ENCODE data around the gene PRSS48.
"Not testable (repeated sequence)": the region's sequence is repeated elsewhere in the genome, so short reads cannot be mapped to it uniquely, and the experiment has no call there.

PRSS48 gene

DNA sequence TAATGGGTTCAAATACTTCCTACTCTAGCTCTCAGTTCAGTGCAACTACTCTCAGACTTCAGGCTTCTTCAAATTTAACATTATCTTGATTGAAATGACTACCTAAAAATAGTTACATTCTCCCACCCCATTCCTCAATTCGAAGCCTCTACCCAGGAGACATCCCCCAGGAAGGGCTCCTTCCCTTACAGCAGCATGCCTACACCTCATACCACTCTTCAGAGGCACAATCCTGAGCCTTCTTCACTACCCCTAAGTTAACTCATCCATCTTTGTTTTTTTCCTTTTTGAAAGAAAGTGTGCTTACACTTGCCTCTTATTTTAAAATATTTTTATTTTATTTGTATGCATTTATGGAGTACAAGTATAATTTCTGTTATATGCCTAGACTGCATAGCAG lies 17.2 kb upstream of the PRSS48 start:
- no peak for DNase-seq (ENCODE audit: extremely low spot score, insufficient read length, low read depth)
- no peak for FAIRE-seq

DNA sequence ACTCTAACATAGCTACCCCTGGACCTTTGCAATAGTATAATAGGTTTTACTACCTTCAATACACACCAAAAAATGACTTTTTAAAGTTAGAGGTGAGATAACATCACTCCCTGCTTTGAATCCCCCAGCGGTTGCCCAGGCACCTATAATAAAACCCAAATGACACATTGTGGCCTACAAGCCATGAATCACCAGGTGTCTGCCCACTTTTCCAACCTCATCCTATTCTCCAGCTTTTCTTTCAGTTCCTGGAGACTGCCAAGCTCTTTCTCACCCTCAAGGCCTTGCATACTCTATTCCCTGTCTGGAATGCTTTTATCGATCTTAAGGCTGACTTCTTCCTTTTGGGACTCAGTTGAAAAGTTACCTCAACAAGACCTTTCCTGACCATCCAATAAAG lies 16.4 kb upstream of the PRSS48 start:
- FAIRE-seq (no peak), DNase-seq (ENCODE audit: extremely low spot score, insufficient read length, low read depth) (no peak)

DNA sequence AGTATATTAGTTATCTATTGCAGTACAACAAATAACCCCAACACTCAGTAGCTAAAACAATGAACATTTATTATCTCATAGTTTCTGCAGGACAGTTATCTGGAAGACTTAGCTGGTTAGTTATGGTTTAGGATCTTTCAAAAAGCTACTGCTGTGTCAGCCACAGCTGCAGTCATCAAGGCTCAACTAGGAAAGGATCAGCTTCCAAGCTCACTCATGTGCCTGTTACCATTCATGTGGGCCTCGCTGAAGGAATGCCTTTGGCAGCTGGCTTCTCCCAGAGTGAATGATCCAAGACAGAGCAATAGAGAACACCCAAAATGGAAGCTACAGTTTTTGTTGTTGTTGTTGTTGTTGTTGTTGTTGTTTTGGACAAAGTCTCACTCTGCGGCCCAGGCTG lies 13.5 kb upstream of the PRSS48 start:
- FAIRE-seq (no peak), DNase-seq (ENCODE audit: extremely low spot score, insufficient read length, low read depth) (no peak)

DNA sequence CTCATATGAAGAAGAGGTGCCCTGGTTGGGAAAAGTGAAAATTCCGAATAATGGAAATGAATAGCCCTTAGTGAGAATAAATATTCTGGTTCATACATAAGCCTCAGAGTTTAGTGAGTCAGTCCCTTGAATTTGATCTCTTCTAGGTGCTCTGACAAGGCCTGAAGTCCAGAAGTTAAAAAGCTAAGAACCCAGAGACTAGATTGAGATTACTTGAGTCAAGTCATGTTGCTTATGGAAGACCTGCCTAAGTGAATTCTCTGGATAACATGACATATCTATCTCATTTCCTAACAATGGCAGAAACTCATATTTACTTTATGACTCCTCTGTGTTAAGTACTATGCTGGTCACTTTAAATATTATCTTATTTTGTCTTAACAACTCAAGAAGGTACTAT lies 10.5 kb upstream of the PRSS48 start:
- no peak for FAIRE-seq

DNA sequence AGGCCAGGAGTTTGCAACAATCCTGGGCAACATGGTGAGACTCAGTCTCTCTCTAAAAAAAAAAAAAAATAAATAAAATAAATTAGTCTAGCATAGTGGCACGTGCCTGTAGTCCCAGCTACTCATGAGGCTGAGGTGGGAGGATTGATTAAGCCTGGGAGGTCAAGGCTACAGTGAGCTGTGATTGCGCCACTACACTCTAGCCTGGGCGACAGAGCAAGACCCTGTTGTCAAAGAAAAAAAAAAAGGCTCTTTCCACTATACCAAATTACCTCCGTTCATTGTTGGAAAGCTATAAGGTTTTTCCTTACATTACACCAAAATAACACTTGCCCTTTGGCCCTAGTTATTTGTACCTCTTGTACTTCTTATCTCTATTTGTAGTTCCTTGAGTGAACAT lies 9.9 kb upstream of the PRSS48 start:
- FAIRE-seq (no peak), DNase-seq (ENCODE audit: extremely low spot score, insufficient read length, low read depth) (no peak)

More for the DNA sequence above, 10.5 kb upstream of the PRSS48 start:
- no peak for DNase-seq (ENCODE audit: extremely low spot score, insufficient read length, low read depth)

DNA sequence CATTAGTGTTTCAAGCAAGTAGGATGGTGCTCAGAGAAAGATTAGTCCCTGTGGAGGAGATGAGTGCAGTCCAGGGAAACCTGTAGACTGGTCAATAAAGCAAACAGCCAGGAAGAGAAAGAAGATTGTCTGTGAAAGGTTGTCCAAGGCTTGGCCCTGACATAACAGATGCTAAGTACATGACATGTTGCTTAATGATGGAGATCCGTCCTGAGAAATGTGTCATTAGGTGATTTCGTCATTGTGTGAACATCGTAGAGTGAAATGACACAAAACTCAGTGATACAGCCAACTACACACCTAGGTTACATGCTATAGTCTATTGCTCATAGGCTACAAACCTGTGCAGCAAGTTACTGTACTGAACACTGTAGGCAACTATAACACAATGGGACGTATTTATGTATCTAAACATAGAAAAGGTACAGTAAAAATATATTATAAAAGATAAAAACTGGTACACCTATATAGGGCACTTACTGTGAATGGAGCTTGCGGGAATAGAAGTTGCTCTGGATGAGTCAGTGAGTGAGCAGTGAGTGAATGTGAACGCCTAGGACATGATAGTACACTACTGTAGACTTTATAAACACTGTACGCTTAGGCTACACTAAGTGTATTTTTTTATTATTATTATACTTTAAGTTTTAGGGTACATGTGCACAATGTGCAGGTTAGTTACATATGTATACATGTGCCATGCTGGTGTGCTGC lies 9.0 kb upstream of the PRSS48 start:
- FAIRE-seq (no peak), DNase-seq (ENCODE audit: extremely low spot score, insufficient read length, low read depth) (no peak)

DNA sequence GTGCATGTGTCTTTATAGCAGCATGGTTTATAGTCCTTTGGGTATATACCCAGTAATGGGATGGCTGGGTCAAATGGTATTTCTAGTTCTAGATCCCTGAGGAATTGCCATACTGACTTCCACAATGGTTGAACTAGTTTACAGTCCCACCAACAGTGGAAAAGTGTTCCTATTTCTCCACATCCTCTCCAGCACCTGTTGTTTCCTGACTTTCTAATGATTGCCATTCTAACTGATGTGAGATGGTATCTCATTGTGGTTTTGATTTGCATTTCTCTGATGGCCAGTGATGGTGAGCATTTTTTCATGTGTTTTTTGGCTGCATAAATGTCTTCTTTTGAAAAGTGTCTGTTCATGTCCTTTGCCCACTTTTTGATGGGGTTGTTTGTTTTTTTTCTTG lies 8.1 kb upstream of the PRSS48 start:
- not testable (repeated sequence) for DNase-seq (ENCODE audit: extremely low spot score, insufficient read length, low read depth); FAIRE-seq

DNA sequence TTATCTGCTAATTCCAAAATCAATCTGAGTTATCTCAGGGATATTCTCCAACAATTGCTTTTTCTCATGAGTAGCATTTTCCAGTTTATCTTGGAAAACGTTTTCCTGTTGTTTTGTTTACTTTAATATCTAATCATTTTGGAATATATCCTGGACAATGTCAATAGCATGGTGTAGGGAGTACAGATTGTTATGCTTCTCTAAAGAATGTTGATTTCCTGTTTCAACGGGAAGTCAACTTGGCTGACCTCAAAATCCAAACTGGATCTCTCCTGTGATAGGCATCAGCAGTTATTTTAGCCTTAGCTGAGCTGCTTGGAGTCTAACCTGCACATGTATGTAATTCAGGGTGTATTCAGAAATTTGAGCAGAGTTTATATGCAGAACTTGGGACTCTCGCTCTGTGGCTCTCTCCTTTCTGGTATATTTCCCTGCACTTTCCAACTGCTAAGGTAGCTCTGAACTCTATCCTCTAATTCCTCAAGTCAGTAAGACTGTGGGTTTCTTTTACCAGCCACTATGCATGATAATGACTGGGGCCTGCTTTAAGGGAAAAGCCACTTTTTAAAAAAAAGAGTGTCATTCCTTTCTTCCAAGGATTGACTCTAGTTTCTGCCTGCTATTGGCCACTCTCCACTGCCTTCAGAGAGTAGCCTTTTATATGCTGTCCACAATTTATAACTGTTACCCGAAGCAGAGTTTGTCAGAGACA lies 7.7 kb downstream of the PRSS48 start:
- DNase-seq (ENCODE audit: extremely low spot score, insufficient read length, low read depth) (no peak), FAIRE-seq (no peak)

DNA sequence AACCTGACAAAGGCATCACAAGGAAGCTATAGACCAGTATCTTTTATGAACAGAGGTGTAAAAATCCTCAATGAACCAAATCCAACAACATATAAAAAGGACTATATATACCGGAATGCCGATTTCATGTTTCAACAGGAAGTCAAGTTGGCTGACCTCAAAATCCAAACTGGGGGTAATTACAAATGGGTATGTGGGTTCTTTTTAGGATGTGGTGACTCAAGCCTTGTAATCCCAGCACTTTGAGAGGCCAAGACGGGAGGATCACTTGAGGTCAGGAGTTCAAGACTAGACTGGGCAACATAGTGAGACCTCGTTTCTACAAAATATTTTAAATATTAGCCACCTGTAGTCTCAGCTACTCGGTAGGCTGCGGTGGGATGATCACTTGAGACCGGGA lies 10.4 kb downstream of the PRSS48 start:
- FAIRE-seq (no peak), DNase-seq (ENCODE audit: extremely low spot score, insufficient read length, low read depth) (no peak)

DNA sequence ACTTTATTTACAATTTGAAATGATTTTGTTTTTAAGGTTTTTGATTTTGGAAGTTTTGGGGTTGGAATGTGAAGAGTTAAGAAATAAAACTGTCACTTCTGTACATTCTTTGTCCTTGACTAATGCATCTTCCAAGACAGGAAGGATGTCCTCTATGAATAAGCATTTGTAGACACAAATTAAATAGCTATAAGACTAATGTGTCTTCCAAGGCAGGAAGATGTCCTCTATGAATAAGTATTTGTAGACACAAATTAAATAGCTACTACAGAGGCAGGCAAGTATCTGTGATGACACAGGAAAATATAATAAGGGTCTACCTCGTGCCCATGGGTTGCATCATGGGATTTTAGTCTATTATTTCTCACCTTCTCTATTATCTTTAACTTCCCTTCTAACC lies 14.5 kb downstream of the PRSS48 start:
- FAIRE-seq (no peak), DNase-seq (ENCODE audit: extremely low spot score, insufficient read length, low read depth) (no peak)

DNA sequence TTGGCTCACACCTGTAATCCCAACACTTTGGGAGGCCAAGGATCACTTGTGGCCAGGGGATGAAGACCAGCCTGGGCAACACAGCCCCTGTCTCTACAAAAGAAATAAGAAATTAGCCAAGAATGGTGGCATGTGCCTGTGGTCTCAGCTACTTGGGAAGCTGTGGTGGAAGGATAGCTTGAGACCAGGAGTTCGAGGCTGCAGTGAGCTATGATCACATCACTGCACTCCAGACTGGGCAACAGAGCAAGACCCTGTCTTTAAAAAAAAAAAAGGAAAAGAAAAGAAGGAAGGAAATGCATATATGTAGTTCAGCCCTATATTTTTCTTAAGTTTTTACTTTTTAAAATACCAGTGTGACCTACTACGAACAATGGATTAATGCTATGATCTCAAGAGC lies 15.1 kb downstream of the PRSS48 start:
- FAIRE-seq (no peak), DNase-seq (ENCODE audit: extremely low spot score, insufficient read length, low read depth) (no peak)

DNA sequence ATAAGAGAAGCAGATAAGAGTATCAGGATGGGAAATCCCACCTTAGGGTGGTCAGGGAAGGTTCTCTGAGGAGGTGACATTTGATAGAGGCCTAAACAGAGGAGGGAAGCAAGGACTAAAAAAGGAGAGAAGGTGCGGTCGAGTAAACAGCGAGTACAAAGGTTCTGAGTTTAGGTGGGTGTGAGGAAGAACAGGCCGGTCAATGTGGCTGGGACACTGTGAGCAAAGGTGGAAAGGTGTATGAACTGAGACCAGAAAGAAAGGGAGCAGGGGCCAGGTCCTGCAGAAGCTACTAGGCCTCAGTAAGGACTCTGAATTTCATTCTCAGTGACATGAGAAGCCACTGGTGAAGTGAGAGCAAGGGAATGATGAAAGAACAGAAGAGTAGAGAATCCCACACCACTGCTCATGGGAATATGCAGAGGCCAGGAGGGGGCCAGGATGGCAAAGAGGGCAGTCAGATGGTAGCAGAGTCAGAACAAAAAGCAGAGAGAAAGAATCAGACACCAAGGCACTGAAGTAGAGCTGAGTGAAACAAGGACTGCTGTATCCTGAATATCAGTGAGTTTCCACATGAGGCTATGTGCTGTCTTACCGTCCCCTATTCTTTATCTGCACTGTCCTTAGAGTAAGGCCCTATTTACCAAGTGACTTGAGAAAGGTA lies 18.0 kb downstream of the PRSS48 start:
- DNase-seq (ENCODE audit: extremely low spot score, insufficient read length, low read depth) = no peak
- FAIRE-seq = no peak

DNA sequence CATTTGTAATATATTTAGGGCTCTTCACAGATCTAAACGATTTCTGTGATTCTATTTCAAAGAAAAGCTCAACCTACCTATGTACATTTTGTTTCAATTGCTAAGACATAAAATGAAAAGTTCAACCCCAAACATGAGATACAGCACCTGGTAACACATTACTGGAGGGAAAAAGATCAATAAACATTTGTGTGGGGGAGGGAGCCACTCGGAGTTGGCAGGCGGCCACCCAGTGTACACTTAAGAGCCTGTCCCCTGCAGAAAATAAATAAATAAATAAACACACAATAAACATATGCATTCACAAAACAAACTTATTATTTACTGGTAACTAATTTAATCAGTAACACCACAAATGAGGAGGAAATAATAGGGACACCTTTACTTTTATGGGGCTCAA lies 19.3 kb downstream of the PRSS48 start:
- no peak for DNase-seq (ENCODE audit: extremely low spot score, insufficient read length, low read depth)

DNA sequence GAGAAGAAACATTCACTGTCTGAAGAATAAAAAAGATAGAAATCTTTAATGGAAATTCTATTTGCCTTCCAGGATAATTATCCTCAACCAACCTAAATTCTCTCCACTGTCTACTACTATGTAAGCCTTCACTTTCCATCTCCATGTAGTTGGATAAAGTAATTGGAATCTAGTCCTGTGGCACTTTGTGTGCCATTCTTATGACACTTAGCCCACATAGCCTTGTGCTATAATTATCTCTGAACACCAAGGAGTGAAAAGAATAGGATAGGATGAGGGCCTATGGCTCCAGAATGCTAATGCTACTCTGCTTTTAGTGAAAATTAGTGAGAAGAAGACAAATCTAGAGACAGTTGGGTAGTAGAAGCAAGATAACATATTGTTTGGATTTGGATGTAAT lies 20.2 kb downstream of the PRSS48 start:
- DNase-seq (ENCODE audit: extremely low spot score, insufficient read length, low read depth) (no peak), FAIRE-seq (no peak)

More for the DNA sequence above, 19.3 kb downstream of the PRSS48 start:
- FAIRE-seq = no peak

DNA sequence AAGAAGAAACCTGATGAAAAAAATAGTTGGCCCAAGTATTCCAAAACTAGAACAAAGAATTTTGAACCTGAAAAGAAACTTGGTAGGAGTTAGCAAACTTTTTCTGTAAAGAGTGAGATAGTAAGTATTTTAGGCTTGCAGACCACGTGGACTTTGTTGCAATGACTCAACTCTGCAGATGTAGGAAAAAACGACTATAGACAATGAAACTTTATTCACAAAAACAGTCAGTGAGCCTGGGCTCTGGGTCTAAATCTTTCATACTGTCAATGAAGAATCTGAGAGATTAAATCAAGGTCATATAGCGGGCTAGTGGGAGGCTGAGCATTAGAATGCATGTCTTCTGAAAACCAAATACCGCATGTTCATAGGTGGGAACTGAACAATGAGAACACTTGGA lies 25.5 kb downstream of the PRSS48 start:
- no peak for DNase-seq (ENCODE audit: extremely low spot score, insufficient read length, low read depth)
- FAIRE-seq = no peak

DNA sequence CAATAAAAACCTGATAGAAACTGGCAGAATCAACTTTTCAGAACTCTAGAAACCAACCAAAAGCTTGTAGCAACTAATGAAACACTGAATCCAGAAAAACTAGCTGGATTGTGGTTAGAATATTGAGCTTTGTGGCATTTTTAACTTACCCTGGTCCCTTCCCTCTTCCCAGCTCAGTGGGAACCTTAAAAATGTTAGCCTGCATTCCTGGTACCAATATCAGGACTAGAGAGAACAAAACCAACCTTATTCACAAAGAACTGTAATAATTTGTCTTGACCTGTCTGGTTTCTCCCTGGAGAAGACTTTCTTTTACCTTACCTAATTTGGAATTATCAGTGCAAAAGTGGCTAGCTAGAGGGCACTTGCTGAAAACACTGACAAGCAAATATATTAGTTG lies 27.3 kb downstream of the PRSS48 start:
- FAIRE-seq = no peak
- DNase-seq (ENCODE audit: extremely low spot score, insufficient read length, low read depth) = no peak

DNA sequence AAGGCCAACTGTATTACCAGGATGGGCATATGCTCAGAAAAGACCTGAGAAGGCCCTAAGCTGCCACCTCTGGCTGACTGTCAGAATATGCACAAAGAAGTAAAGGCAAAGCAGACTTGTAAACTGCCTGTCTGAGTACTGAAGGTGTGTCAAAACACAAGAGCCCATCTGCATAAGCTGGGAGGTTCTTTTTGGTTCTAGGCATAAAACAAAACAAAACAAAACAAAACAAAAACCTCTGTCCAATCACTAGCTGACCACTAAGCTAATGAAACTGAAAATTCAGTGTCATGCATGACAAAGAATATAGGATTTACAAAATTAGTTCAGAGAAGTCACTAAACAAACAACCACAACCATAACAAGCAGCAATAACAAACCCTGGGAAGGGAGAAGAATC lies 27.8 kb downstream of the PRSS48 start:
- FAIRE-seq (no peak), DNase-seq (ENCODE audit: extremely low spot score, insufficient read length, low read depth) (no peak)

DNA sequence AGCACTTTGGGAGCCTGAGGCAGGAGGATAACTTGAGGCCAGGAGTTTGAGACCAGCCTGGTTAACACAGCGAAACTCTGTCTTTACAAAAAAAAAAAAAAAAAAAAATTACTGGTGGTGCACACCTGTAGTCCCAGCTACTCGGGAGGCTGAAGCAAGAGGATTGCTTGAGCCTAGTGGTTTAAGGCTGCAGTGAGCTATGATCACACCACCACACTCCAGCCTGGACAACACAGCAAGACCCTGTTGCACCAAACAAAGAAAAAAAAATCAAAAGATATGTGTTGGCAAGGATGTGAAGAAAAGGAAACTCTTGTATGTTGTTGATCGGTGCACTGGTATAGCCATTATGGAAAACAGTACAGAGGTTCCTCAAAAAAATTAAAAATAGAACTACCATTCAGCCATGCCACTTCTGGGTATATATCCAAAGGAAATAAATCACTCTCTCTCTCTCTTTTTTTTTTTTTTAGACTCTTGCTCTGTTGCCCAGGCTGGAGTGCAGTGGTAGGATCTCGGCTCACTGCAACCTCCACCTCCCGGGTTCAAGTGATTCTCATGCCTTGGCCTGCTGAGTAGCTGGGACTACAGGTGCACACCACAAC lies 33.3 kb downstream of the PRSS48 start:
- FAIRE-seq (no peak), DNase-seq (ENCODE audit: extremely low spot score, insufficient read length, low read depth) (no peak)

DNA sequence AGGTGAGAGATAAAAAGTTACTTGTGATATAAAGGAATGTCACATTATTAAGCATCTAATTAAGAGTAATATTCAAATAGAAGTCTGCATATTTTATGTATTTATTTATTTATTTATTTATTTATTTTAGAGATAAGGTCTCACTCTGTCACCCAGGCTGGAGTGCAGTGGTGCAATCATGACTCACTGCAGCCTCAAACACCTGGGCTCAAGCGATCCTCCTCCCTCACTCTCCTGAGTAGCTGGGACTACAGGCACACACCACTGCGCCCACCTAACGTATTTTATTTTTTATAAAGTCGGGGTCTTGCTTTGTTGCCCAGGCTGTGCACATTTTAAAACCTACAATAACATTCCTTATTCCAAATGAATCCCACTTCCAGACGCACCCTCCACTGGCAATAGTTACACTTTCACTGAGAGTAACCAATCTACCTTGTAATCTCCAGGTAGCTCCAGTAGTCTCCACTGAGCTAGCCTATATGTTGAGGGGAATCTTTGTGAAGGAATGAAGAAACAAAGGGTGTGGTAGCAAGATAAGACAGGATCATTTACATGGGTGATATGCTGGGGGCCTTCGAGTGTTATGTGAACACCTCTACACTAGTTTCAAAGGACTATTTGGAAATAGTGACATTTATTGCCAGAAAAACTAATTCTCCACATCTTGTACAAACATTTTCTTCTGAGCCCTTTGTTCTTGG lies 36.5 kb downstream of the PRSS48 start:
- DNase-seq (ENCODE audit: extremely low spot score, insufficient read length, low read depth) = no peak
- no peak for FAIRE-seq

DNA sequence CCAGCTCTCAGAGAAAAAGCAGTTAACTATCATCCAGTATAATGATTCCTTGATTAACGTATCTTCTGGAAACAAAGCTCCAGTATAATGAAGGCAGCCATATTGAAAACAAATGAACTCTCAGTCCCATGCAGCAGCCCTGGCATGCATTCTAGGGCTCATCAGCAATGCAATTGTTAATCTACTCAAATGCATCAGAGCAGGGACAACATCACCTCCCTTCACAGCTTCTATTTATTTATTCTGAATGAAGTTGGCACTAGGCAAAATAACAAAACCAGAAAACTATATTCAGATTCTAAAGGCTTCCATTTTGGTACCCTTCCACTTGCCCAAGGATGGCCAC lies 37.0 kb downstream of the PRSS48 start:
- DNase-seq (ENCODE audit: extremely low spot score, insufficient read length, low read depth) (no peak), FAIRE-seq (no peak)

Measured in GM18507 (cell line).